Measurements from ENCODE around the gene PIGQ.

- TF ChIP-seq CTCF (IDR thresholded peaks at IDR 0.05) (no peak), POLR2A (IDR thresholded peaks at IDR 0.05) (no peak)
Observed at GRCh38 chr16:608019-608418, 38.3 kb downstream of the PIGQ start.

All from heart left ventricle (tissue), 13 donors.